Adrenal gland (tissue), 19 donors: ENCODE results near the gene OXT. TPM values are rescaled to one million over a fixed set of nuclear protein-coding genes. Genes with fewer than 3 reads are reported as not detected.
"Not testable (repeated sequence)": the region's sequence is repeated elsewhere in the genome, so short reads cannot be mapped to it uniquely, and the experiment has no call there.

Experiments
- DNase-seq, 7 donors: peaks; one replicate each; pipeline ENCODE4 v3.0.0-alpha.2; 2019 to 2020
- H3K27ac ChIP-seq, 5 donors: fragments of 200-600 bp; sonication (generic) in 4 of 5; 1 replicate in 3 of 5; 2 replicates in 2 of 5; pipeline versions ENCODE4 v1.5.1 to v1.8.0; 2016 to 2020; ENCODE audit warnings: mild to moderate bottlenecking in 1 of 5
- H3K27me3 ChIP-seq: fragments of 200-600 bp; 2 replicates; pipeline ENCODE4 v1.8.0; 2021
- H3K36me3 ChIP-seq, 2 donors: fragments of 200-600 bp; replicated peaks in 1 of 2; 1 replicate in 1 of 2; 2 replicates in 1 of 2; pipeline versions ENCODE4 v1.5.1 to v1.8.0; 2018 to 2022
- H3K4me1 ChIP-seq, 2 donors: fragments of 200-600 bp; replicated peaks in 1 of 2; 1 replicate in 1 of 2; 2 replicates in 1 of 2; pipeline versions ENCODE4 v1.5.1 to v1.8.0; 2018 to 2021
- H3K4me3 ChIP-seq, 4 donors: fragments of 200-600 bp; sonication (generic) in 3 of 4; one replicate each; pipeline ENCODE4 v1.5.1; 2016 to 2018
- H3K9me3 ChIP-seq, 3 donors: fragments of 200-600 bp; sonication (generic) in 1 of 3; replicated peaks in 1 of 3; 1 replicate in 2 of 3; 2 replicates in 1 of 3; pipeline versions ENCODE4 v1.5.1 to v1.8.0; 2016 to 2021
- POLR2A ChIP-seq, 2 donors: fragments of 450-650 bp; IDR thresholded peaks; one replicate each; pipeline ENCODE4 v1.6.1; 2017; ENCODE audit warnings: antibody characterized with exemption in 2 of 2, mild to moderate bottlenecking in 2 of 2, moderate library complexity in 1 of 2
- WGBS, 4 donors: extraction: QIAGEN DNeasy Blood & Tissue Kit in 2 of 4; methylation state at CpG; one replicate each; pipeline versions ENCODE4 v1.1.5 to v1.1.7; 2013 to 2017; 5-methylcytosine and 5-hydroxymethylcytosine counted together
- intact Hi-C, 2 donors: fragments of 100-400 bp; cut with DNase I; formaldehyde crosslinking; loops; one replicate each; pipeline versions ENCODE4 v1.14.1 to v1.15.0; 2022 to 2023
- long read RNA-seq, 10 donors: library from polyadenylated mRNA in 3 of 10; unstranded in 2 of 10; stranded (forward) in 1 of 10; transcript quantifications; one replicate each; pipeline ENCODE4 v2.0.0 and lab custom pipeline, GENCODE V29; 2021 to 2026
- polyA plus RNA-seq, 3 donors: library from polyadenylated mRNA; stranded (reverse); fragments of 200-250 nt in 2 of 3; fragments of 350-450 nt in 1 of 3; fragmentation: Illumina TruSeq in 1 of 3; extraction: RNeasy Lipid Tissue Mini Kit (QIAGEN cat#74804) in 1 of 3; gene quantifications; one replicate each; pipeline ENCODE4 v1.2.3, GENCODE V29; 2013 to 2014
- total RNA-seq, 9 donors: library from RNA; depleted of rRNA in 4 of 9; stranded (reverse); fragments of >200 nt in 4 of 9; fragments of 120-200 nt in 1 of 9; fragmentation: NEBNext Ultra II Directional in 1 of 9; extraction: Animal tissue kit (Norgen Biotek cat#: 25700) in 1 of 9; gene quantifications; one replicate each; pipeline versions ENCODE4 v1.1.0 to v1.2.4, GENCODE V29; 2013 to 2023
- TF ChIP-seq, protein P1 (sequence below), 6 experiments: fragments of 450-650 bp in 4 of 6; fragments of 200-600 bp in 2 of 6; sonication (generic) in 1 of 6; IDR thresholded peaks; 1 replicate in 5 of 6; 2 replicates in 1 of 6; pipeline versions ENCODE4 v1.5.1 to v1.8.0; 2016 to 2021; ENCODE audit warnings: antibody characterized with exemption in 6 of 6, mild to moderate bottlenecking in 2 of 6, moderate library complexity in 1 of 6
- donor health status: healthy with polysubstance abuse.
- donor health status: Bipolar disorder and iron deficiency.
- donor health status: DM: yes; HTN: yes; CAD: no.
- donor health status: DM: no; HTN: no; CAD: no.
- donor health status: DM: no; HTN: no; CAD: no.
- donor health status: DM: yes; HTN: yes; CAD: no.

OXT gene
- 1 to 10 TPM in 3 of 9 donors, under 1 TPM in 3, not detected in 3; 0.47 to 1.8 (median 0.97) TPM for total RNA-seq
- polyA plus RNA-seq = 10 to 100 TPM in 1 of 3 donors, 1 to 10 TPM in 1, not detected in 1; 1.5 to 20.5 TPM
- long read RNA-seq, donor 1, partial matches to known transcripts = 0 of 1 reads
- long read RNA-seq, donor 1, other reads (novel, unspliced or antisense) = 0 of 1 reads
- long read RNA-seq, donor 2 = 0 reads
- long read RNA-seq, donor 3 = 0 reads
- long read RNA-seq, donor 4 = 0 reads
- long read RNA-seq, donor 5, partial matches to known transcripts = 0 of 1 reads
- long read RNA-seq, donor 5, other reads (novel, unspliced or antisense) = 0 of 1 reads
- long read RNA-seq, donor 6, partial matches to known transcripts = 1 of 2 reads
- long read RNA-seq, donor 6, other reads (novel, unspliced or antisense) = 0 of 2 reads
- long read RNA-seq, donor 7 = 0 reads
- long read RNA-seq, donor 8, partial matches to known transcripts = 0 of 2 reads
- long read RNA-seq, donor 8, other reads (novel, unspliced or antisense) = 0 of 2 reads
- long read RNA-seq, donor 9 = 0 reads
- long read RNA-seq, donor 10 = 0 reads

DNA sequence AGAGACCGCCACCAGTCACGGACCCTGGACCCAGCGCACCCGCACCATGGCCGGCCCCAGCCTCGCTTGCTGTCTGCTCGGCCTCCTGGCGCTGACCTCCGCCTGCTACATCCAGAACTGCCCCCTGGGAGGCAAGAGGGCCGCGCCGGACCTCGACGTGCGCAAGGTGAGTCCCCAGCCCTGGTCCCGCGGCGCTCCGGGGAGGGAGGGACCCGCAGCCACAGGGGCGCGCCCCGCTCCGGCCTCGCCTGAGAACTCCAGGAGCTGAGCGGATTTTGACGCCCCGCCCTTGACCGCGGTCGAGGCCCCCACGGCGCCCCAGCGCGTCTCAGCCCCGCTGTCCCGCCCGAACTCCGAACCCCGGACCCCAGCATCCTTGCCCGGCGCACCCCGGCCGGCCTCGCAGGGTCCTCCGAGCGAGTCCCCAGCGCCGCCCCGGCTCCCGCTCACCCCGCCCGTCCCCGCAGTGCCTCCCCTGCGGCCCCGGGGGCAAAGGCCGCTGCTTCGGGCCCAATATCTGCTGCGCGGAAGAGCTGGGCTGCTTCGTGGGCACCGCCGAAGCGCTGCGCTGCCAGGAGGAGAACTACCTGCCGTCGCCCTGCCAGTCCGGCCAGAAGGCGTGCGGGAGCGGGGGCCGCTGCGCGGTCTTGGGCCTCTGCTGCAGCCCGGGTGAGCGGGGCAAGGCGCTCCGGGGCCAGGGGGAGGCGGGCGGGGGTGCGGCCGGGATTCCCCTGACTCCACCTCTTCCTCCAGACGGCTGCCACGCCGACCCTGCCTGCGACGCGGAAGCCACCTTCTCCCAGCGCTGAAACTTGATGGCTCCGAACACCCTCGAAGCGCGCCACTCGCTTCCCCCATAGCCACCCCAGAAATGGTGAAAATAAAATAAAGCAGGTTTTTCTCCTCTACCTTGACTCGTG lies at the start of gene OXT:
Gene OXT, plus strand, starts transcription at position 11 of the 920 bp plus-strand sequence. Its CDS starts 36 bp downstream, at position 47.
- Histone ChIP-seq H3K27ac (no peak within 1 kb of the TSS), H3K36me3 (no peaks in the 10 kb centered on the region), H3K9me3 (no peaks in the 10 kb centered on the region), H3K4me1 (peaks cover 11% of the 10 kb centered on the region in 2 donors), H3K27me3 (no peaks in the 10 kb centered on the region), H3K4me3 (peak within 1 kb of the TSS in 2 of 4 donors; percentile 20 to 54)
- TF ChIP-seq, protein P1, sequence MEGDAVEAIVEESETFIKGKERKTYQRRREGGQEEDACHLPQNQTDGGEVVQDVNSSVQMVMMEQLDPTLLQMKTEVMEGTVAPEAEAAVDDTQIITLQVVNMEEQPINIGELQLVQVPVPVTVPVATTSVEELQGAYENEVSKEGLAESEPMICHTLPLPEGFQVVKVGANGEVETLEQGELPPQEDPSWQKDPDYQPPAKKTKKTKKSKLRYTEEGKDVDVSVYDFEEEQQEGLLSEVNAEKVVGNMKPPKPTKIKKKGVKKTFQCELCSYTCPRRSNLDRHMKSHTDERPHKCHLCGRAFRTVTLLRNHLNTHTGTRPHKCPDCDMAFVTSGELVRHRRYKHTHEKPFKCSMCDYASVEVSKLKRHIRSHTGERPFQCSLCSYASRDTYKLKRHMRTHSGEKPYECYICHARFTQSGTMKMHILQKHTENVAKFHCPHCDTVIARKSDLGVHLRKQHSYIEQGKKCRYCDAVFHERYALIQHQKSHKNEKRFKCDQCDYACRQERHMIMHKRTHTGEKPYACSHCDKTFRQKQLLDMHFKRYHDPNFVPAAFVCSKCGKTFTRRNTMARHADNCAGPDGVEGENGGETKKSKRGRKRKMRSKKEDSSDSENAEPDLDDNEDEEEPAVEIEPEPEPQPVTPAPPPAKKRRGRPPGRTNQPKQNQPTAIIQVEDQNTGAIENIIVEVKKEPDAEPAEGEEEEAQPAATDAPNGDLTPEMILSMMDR (IDR thresholded peaks at IDR 0.05) = no peak
- TF ChIP-seq POLR2A (IDR thresholded peaks at IDR 0.05) = no peak
- intact Hi-C loops = no loop called here
- peak in 2 of 7 donors; percentile 16 to 23 for DNase-seq
- 18 to 40% (median 25%) methylated on average over 3 to 95 of the region's 95 CpGs for WGBS, 4 donors

GRCh38 chr20:3021777-3022176 lies 49.6 kb upstream of the OXT start:
- 91 to 100% (median 96%) methylated on average over 4 to 5 of the region's 5 CpGs for WGBS, 4 donors
- no peaks in the 10 kb centered on the region for H3K4me1 ChIP-seq
- no peaks in the 10 kb centered on the region for H3K9me3 ChIP-seq
- no peak for DNase-seq
- H3K4me3 ChIP-seq = no peak overlapping the region
- no peak for TF ChIP-seq POLR2A (IDR thresholded peaks at IDR 0.05)
- TF ChIP-seq, protein P1 (IDR thresholded peaks at IDR 0.05) = no peak
- intact Hi-C loops = no loop called here
- H3K36me3 ChIP-seq = peaks cover 0 to 52% of the 10 kb centered on the region in 2 donors
- H3K27me3 ChIP-seq = no peaks in the 10 kb centered on the region
- H3K27ac ChIP-seq = no peak overlapping the region

DNA sequence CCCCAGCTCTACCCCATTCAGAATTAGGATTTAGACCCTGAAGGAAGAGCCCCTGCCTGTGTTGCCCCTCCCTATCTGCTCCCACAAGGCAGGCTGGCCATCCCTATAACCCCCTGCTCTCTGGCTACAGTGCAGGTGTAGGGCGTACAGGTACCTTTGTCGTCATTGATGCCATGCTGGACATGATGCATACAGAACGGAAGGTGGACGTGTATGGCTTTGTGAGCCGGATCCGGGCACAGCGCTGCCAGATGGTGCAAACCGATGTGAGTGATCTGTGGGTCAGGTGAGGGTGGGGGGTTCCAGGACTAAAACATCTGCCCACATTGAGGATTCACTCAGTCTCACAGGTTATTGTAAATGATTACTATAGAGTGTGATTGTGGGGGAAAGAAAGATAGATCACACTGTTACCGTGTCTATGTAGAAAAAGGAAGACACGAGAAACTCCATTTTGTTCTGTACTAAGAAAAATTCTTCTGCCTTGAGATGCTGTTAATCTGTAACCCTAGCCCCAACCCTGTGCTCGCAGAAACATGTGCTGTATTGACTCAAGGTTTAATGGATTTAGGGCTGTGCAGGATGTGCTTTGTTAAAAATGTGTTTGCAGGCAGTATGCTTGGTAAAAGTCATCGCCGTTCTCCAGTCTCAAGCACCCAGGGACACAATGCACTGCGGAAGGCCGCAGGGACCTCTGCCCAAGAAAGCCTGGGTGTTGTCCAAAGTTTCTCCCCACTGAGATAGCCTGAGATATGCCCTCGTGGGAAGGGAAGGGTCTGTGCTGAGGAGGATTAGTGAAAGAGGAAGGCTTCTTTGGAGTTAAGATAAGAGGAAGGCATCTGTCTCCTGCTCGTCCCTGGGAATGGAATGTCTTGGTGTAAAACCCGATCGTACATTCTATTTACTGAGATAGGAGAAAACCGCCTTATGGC lies 48.6 kb upstream of the OXT start:
- H3K27me3 ChIP-seq = not testable (repeated sequence)
- H3K36me3 ChIP-seq = peaks cover 0 to 60% of the 10 kb centered on the region in 2 donors
- WGBS, 4 donors = 88 to 94% (median 89%) methylated on average over 20 of the region's 20 CpGs

DNA sequence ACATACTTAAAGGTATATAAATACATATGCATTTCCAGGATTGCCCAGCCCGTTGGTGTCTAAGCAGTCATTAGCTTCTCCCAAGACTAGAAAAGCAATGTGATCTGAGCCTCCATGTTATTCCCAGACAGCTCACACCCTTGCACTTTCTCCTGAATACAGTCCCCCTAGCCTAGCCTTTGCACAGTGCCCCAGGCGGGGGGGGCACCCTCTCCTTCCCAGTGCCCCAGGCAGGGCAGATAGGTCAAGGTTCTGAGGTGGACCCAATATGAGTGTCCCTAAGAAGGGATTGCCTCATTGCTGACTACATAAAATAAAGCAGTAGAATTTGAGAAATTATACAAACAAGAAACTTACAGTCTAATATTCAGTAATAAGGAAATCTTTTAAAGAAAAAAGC lies 43.4 kb upstream of the OXT start:
- Histone ChIP-seq H3K4me3 (no peak overlapping the region), H3K27ac (no peak overlapping the region), H3K36me3 (peaks cover 0 to 45% of the 10 kb centered on the region in 2 donors), H3K4me1 (no peaks in the 10 kb centered on the region), H3K27me3 (no peaks in the 10 kb centered on the region), H3K9me3 (no peaks in the 10 kb centered on the region)
- DNase-seq = no peak
- 74 to 78% (median 77%) methylated on average over 2 of the region's 2 CpGs for WGBS, 4 donors
- intact Hi-C loops = no loop called here
- TF ChIP-seq, protein P1 (IDR thresholded peaks at IDR 0.05) = no peak
- TF ChIP-seq POLR2A (IDR thresholded peaks at IDR 0.05) = no peak

More for the DNA sequence above, 48.6 kb upstream of the OXT start:
- peak in 1 of 7 donors; percentile 15 for DNase-seq
- H3K27ac ChIP-seq, intact Hi-C loops, H3K9me3 ChIP-seq, H3K4me3 ChIP-seq, H3K4me1 ChIP-seq: not testable (repeated sequence)
